Activated naive CD8-positive, alpha-beta T cell treated with anti-CD3 and anti-CD28 coated beads, Interleukin-2, amount 50 U/mL, for 16 hours (primary cell): Measurements from ENCODE around the gene ZNF423.

Experiments used
- DNase-seq: peaks from one replicate; pipeline ENCODE4 v3.0.0-alpha.2; 2020; ENCODE audit warnings: low read depth, low spot score

ZNF423 gene

DNA sequence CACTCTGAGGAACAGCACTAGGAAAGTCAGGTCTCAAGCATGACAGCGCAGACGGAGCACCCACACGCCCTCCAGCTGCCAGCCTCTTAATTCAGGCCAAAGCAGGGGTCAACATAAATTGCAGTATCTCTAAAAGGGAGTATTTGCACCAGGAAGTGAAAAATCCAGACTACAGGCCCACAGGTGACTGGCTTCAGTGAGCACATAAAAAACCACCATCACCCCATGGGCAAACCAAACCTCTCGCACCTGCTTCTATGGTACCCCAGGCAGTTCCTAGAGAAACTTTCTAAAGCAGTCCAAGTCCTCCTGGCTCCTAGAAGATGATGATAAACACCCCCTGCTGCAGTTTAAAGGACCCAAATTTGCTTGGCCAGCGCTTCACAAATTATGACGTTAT, 129.8 kb downstream of the ZNF423 start:
- DNase-seq: no peak

DNA sequence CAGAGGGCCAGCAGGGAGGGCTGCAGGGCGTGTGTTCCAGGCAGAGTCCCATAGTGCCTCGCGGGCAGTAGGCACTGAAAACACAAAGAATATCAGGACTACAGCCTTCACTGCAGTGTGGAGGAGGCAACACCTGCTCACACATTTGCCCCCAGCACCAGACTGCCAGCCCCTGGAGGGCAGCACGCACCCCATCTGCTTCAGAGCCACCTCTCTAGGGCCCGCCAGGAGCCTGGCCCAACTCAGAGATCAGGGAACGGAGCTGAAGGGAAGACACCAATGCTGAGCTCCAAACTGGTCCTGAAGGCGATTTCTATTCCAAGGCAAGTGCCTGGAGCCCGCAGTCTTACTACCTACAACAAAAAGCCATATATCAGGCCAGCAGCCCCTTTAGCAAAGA, 130.3 kb downstream of the ZNF423 start:
- DNase-seq: no peak

DNA sequence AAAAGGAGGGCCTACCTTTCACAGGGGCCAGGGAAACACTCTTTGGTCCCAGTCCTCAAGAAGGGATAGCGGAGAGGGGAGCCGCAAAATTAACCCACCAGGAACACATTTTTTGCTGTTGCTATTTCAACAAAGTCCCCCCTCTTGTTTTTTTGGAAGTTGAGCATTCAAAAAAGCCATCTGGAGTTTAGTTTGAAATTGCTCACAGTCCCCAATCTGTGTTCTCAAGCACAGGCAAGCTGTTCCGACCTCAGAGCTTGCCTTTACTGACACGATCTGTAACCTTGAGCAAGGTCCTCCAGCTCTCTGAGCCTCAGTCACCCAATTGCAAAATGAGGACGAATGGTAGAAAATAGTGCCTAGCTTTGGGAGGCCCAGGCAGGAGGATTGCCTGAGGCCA, 131.1 kb downstream of the ZNF423 start:
- no peak for DNase-seq

DNA sequence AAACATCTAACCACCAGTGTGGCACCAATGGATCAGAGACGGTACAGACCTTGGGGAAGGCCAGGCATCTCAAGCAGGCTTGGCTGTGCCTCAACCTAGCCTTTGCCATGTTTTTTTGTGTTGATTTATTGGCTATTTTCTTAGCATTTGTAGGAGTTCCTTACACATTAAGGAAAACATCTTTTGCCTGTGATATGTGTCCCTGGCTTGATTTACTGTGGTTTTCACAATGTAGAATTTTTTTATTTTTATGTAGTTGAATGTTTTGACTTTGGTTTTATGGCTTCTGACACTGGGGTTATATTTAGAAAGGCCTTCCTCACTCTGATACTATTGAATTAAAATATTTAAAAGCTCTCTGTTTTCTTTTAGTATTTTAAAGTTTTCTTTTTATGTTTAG, 132.6 kb downstream of the ZNF423 start:
- DNase-seq: no peak

DNA sequence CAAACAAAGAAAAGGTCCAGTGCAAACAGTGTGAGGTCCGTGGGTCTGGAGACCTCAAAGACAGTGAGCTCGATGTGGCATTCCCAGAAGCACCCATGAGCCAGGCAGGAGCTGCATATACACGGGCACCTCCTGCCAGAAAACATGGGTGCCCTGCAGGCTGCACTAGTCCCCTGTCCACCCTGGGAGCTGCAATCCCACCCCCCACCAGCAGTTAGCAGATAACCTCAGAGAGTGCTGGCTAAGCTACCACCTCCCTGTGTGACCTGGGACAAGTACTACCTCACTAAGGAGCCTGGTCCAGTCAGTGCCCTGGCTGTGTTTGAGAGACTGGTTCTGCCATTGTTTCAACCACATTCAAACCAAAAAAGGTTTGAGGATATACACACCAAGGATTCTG, 135.7 kb downstream of the ZNF423 start:
- DNase-seq: no peak

DNA sequence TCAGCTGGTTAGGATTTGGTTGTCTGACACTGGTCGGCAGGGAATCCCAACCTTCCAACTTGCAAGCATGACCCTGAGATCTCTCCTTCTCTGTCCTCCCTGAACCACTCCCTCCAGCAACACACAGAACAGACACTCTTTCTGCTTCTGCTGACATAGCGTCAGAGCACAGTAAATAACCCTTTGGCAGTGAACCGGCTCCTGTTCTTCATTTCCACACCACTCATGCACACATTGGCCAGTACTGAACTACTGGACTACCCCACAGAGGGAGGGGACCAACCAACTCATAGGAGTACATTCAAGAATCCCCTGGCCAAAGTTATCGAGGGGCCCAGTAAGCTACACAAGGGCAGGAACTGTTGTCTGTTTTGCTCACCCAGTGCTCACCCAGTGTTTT, 138.2 kb downstream of the ZNF423 start:
- no peak for DNase-seq

DNA sequence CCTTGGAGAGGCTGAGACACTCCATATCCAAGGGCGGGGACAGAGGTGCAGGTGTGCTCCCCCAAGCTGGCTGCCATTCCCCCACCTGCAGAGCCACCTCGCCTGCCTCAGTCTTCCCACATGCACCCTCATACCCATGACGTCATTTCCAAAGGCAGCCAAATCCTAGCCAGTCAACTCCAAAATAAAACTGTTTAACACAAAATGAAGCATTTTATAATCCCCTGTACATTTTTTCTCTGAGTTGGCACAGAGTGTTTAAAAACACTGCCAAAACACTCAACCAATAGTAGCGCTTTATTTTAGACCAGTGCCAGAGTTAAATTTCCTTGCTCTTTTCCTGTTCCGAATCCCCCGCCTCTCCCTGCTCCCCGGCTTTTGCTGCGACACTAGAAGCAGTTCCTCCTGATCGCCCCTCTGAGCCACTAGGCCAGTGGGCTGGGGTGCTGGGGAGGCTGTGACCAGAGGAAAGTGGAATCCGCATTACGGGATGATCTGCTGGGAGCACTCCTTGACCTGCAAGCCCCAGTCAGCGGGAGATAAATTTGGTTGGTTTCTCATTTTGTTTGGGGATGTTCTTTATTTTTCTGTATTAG, 139.5 kb downstream of the ZNF423 start:
- DNase-seq: no peak

DNA sequence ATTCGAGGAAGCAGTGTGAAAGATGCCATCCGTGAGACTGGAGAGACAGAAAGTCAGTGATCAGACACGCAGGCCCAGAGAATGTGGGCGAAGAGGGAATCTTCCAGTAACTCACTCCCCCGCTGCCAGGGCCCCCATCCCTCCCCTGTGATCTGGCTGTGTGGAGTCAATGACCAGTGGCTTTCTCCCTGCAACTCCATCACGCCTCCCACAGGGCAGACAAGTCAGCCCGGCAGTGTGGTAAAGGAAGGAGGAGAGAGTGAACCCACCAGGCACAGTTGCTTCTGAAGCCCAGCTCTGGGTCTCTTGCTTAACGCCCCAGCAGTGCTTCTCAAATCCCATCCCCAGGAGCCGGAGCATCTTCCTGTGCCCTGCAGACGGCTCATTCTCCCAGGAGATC, 142.1 kb downstream of the ZNF423 start:
- no peak for DNase-seq

DNA sequence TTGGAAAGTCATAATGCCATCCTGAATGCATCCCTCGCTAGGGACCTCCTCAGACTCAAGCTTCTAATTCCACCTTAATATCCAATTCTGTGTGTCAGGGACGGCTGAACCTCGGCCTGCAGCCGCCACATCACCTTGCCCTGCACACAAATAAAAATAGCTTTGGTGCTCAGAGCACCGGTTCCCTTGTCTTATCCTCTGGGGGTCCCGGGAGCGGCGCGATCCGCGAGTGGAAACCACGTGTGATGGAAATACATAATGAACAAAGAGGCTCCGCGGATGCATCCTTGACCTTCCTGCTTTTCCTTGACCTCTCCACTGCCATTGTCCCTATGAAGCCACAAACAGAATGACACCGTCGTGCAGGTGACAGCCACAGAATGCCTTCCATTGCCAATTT, 143.4 kb downstream of the ZNF423 start:
- DNase-seq: no peak

DNA sequence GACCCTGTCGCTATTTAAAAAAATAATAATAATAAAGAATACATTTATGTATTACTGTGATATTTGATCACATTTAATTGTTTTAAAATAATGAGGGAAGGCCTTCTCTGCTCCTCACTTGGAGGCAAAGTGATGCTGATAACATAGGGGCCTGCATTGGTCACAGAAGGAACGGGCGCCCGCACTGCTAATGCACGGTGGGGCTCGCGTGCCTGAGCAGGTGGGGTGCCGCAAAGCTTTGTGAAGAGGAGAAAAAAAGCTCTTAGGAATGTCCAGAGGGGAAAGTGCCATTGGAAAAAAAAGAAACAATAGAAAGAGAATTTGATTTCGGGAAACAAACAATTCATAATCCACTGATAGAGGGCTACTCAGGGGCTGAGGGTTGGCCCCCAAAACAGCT, 143.8 kb downstream of the ZNF423 start:
- DNase-seq: no peak

DNA sequence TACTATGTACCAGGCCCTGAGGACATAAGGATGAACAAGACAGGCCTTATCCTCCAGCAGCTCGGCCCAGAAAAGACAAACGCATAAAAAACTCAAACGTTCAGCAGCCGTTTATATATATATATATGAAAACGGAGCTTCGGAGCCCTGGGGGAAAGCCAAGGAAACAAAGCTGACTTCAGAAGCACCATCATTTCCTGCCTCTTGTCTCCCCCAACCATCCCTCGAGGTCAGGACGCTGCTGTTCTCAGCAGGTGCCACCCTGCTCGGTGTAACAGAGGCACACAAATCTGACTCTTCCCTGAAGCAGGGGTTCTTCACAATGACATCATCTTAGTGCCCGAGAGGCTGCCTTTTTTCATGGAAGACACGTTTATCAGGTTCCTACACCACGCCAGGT, 146.9 kb downstream of the ZNF423 start:
- no peak for DNase-seq

DNA sequence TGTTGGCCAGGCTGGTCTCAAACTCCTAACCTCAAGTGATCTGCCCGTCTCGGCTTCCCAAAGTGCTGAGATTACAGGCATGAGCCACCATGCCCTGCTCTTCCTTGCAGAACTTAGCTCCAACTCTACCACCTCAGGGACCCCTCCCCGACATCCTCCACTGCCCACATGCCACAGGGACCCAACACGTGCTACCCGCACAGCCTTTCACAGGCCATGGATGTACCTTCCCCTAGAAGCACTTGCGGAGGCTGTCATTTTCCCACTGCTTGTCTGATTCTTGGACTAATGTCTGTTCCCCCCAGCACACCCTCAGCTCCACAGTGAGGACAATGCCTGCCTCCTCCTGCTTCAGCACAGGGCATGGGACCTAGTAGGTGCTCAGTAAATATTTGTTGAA, 147.4 kb downstream of the ZNF423 start:
- no peak for DNase-seq

DNA sequence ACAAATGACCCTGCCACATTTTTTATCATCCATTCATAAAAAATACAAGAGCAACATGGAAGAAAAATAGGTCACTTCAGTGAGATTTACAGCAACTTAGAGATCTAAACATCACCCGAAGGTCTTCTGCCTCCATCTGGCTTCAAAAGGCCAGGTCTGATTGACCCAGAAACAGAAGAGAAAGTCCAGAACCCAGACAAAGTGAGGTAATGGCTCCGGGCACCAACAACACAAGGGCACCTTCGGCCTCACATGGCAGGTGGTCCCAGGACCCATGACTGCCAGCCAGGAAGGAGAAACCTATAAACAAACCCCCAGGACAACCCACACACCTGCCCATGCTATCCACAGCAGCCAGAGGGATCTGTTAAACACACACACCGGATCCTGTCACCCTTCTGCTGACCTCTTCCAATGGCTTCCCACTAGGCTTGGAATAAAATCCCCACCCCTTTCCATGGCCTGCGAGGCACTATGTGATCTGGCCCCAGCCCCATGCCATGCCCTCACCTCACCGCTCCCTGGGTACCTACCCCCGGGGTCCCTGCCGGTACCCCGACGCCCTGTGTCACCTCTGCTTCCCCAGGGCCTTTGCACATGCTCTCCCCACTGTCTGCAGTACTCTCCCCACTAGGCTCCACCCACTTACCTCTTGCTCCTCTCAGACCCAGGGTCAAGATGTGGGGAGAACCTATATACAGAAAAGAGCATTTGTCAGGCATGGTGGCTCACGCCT, 149.1 kb downstream of the ZNF423 start:
- DNase-seq: no peak

DNA sequence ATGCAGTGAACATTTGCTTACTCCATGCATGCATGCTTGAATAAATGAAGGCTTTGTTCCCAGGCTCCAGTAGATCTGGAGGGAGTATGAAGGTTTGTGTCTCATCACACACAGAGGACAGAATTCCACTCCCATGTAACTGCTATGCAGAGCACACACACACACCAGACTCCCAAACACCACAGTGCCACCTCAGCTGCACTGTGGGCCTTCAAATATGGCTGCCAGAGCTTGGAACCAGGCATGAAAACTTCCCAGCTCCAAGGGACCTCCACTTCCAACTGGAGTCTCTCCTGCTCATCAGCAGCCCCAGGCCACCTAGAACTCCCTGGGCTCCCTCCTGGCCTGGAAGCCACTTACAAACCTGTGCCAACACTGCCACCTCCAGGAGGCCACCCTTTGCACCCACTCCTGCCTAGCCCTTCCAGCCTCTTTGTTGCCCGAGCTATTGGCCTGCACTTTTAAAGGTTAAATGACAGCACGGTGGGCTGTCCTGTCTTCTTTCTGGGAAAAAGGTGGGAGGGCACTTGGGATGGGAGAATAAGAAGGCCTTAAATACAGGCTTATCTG, 151.2 kb downstream of the ZNF423 start:
- no peak for DNase-seq

DNA sequence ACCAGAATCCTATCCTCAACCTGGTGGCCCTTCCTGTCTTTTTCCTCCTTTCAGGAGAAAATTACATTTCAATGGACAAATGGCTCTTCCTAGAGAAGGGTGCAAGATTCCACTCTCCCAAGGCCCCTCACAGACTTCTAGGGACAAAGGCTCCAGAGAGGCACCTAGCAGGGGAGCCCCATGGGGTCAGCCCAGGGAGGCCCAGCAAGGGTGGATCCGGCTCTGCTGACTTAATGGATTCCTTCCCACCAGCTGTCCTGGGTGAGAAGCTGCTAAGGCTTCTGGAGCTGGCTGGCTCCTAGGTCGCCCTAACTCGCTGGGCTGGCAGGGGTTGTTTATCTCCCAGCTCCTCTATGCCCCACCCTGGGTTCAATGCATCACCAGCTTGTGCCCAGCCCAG, 152.4 kb downstream of the ZNF423 start:
- DNase-seq: no peak

DNA sequence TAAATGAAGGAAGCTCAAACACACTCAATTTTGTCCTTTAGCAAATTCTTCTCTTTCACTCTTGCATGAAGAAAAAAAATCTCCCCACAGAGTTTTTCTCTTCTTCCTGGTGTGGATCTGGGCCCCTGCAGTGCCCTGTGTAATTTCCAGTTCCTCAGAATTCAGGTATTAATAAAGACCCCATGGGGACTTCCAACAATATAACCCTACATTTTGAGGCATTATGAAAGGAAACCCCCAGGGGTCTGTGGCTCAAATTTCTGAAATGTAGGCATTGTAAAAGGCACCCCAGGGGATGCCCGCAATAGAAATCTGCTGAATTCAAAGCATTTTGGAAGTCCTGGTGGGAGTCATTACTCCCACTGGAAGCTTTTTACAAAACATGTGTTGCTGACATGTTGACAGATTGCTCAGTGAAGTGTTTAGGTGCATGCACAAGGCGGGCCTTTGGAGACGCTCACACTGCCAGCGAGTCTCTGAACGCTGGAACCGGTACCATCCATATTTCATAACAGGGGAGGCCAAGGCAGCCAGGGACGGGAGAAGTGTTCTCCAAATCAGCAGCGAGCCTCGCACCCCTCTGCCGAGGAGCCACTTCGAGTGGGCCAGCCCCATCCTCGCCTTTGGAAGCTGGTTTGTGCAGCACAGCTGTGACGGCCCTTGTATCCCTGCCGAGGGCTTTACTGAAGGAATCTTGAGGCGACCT, 154.0 kb downstream of the ZNF423 start:
- DNase-seq: no peak

DNA sequence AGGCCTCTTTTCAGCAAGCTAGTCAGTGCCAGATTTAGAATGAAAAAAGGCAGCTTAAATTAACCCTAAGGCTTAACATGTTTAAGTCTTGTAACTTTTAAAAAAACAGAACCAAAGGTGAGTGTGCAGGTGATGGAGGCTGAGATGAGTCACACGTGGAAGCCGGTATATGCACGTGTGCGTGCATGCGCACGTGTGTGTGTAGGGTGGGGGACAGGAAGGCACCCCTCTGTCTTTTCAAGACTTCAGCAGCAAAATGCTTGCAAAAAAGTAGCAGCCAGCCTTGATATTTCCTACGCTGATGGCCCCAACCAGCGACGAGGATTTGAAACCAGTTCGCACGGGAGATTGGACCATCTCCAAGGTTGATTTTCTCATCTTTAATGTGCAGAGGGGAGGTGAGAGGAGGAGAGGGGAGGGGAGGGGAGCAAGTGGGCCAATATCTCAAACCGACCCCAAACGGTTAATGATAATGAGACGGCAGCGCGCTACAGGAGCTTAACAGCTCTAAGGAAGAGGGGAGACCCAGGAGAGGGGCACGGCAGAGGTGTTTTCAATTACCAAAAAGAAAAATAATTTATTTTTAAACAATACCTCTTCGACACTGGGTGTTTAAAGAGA, 154.7 kb downstream of the ZNF423 start:
- DNase-seq: no peak

DNA sequence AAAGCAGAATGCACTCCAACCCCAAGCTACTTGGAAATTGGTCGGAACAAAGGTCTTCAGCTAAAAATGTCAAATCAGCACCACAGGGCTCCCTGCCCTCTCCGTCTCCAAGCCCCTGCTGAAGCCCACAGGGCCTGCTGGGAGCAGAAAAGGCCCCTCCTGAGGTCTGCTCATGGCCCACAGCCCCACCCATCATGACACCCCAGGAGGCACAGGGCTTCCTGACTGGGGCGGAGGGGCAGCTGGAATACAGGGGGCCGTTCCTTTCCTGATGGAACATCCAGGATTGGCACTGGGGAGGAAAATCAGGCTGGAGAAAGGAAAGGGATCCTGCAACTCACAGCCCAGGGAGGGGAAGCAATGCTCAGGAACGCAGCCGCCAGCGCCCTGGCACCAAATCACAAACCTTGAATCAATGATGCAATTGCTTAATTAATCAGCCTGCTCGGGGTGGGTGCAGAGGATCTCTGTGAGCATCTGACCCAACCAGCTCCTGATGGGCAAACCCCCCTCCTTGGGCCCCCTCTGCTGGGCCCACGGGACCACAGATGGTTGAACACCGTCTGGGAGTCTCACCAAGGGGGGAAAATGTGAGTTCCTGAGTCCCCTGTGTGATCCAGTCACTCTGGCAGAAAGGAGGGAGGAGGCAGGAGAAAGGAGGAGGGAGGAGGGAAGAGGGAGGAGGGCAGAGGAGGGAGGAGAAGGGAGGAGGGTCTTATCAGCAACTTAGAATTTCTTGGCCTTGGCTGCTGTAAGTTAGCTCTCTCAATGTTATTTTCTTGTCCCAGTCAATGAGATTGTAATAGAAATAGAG, 155.5 kb downstream of the ZNF423 start:
- no peak for DNase-seq

DNA sequence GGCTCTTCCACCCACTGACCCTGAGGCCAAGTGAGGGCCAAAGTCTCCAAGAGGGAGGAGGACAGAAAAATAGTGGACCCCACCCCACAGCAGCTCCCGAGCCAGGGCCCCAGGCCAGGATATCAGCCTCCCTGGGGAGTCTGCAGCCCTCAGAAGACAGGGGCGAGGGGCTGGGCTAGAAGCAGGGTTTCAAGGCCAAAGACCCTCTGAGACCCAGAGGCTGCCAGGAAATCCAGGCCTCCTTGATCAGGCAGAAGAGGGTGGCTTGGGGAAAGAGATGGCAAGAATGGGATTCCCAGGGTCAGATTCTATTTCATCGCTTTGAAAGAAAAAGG, 156.1 kb downstream of the ZNF423 start:
- no peak for DNase-seq

DNA sequence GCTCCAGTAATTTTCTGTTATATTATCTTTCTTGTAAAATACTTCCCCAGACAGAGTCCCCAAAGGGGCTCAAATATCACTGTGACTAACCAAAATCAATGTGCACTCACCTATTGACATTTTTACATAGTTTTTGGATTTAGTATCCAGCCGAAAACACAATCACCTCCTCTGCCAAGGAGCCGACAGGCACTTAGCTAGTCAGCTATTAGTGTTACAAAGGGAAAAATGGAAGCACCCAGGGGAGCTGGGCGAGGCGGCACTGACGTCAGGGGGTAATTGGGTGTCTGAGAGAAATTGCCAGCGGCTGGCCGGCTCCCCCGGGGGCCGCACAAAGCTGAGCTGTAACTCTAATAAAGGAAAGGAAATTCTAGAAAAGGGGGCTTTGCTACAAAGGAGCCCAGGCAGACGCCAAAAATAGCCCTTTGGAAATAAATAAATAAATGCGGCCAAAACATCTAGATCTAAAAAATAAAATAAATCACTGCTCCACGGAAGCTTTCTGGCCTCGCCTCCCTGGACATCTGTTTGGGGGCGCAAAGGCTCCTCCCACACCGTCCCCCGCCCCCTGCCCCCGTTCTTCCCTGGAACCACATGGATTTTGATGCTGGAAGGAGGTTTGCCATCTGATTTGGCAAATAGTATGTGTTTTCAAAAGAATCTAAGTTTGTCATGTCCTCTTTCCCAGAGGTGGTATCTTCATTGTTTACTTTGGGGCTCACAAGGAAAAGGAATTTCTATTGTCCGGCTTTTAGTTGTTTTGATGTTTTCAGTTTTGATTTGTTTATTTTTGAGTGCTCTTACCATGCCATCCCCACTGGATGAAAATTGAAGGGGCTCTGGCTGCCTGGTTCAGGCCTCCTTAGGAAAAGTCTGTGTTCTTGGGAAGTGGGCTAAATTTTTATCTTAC, 156.7 kb downstream of the ZNF423 start:
- no peak for DNase-seq

DNA sequence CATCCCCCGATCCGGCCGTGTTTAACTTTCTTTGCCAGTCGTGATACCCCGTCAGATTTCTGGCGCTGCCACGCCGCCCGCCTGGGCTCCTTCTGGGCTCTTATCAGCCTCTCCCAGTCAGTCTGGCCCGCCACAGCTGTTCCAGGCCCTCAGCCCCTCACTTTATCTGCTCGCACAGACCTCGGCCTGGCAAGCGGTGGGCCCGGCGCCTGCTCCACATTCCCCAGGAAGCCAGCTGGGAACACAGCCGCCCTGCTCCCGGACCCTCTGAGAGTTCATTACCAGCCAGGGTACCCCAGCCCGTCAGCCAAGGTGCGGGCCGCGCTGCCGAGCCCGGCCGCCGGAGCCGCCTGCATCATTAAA, 157.5 kb downstream of the ZNF423 start:
- no peak for DNase-seq
